ENCODE measurements around the gene PPP1R12C. TPM values are rescaled to one million over a fixed set of nuclear protein-coding genes. Genes with fewer than 3 reads are reported as not detected.
A peak's percentile ranks its signal among the peaks of the same experiment; 100 is the strongest.

PPP1R12C gene
- total RNA-seq, 1 experiment from 2014 or later: 158 TPM

- no peaks in the 10 kb centered on the region for H3K27me3 ChIP-seq (ENCODE audit: control insufficient read depth, insufficient read depth, low read length)
- H3K9me3 ChIP-seq (ENCODE audit: control insufficient read depth, insufficient read depth, low read depth, low read length): no peaks in the 10 kb centered on the region
- ChIA-PET CTCF (interaction anchor here (0.6 to 0.8 kb wide), 2 partner anchors 82 to 130 kb away, joined by 3 read pairs; no protein-coding TSS in a partner anchor), POLR2A (interaction anchor here (0.7 kb wide), 2 partner anchors 17 to 138 kb away, joined by 3 to 7 read pairs; no protein-coding TSS in a partner anchor)
- no peaks in the 10 kb centered on the region for H3K36me3 ChIP-seq (ENCODE audit: control insufficient read depth, insufficient read depth, low read length)
- peaks cover 27% of the 10 kb centered on the region for H3K4me1 ChIP-seq (ENCODE audit: control insufficient read depth, insufficient read depth, low read length)
- no peak for TF ChIP-seq POLR2AphosphoS5 (IDR thresholded peaks at IDR 0.05; ENCODE audit: low read depth, low read length)
- TF ChIP-seq TCF7L2 (IDR thresholded peaks at IDR 0.05; ENCODE audit: low read depth, low read length): no peak
- TF ChIP-seq, protein P1, sequence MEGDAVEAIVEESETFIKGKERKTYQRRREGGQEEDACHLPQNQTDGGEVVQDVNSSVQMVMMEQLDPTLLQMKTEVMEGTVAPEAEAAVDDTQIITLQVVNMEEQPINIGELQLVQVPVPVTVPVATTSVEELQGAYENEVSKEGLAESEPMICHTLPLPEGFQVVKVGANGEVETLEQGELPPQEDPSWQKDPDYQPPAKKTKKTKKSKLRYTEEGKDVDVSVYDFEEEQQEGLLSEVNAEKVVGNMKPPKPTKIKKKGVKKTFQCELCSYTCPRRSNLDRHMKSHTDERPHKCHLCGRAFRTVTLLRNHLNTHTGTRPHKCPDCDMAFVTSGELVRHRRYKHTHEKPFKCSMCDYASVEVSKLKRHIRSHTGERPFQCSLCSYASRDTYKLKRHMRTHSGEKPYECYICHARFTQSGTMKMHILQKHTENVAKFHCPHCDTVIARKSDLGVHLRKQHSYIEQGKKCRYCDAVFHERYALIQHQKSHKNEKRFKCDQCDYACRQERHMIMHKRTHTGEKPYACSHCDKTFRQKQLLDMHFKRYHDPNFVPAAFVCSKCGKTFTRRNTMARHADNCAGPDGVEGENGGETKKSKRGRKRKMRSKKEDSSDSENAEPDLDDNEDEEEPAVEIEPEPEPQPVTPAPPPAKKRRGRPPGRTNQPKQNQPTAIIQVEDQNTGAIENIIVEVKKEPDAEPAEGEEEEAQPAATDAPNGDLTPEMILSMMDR (IDR thresholded peaks at IDR 0.05): no peak
- TF ChIP-seq SIN3A (IDR thresholded peaks at IDR 0.05; ENCODE audit: borderline replicate concordance, insufficient read depth, low read depth, low read length): no peak
- TF ChIP-seq, protein P2, sequence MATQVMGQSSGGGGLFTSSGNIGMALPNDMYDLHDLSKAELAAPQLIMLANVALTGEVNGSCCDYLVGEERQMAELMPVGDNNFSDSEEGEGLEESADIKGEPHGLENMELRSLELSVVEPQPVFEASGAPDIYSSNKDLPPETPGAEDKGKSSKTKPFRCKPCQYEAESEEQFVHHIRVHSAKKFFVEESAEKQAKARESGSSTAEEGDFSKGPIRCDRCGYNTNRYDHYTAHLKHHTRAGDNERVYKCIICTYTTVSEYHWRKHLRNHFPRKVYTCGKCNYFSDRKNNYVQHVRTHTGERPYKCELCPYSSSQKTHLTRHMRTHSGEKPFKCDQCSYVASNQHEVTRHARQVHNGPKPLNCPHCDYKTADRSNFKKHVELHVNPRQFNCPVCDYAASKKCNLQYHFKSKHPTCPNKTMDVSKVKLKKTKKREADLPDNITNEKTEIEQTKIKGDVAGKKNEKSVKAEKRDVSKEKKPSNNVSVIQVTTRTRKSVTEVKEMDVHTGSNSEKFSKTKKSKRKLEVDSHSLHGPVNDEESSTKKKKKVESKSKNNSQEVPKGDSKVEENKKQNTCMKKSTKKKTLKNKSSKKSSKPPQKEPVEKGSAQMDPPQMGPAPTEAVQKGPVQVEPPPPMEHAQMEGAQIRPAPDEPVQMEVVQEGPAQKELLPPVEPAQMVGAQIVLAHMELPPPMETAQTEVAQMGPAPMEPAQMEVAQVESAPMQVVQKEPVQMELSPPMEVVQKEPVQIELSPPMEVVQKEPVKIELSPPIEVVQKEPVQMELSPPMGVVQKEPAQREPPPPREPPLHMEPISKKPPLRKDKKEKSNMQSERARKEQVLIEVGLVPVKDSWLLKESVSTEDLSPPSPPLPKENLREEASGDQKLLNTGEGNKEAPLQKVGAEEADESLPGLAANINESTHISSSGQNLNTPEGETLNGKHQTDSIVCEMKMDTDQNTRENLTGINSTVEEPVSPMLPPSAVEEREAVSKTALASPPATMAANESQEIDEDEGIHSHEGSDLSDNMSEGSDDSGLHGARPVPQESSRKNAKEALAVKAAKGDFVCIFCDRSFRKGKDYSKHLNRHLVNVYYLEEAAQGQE (IDR thresholded peaks at IDR 0.05; ENCODE audit: insufficient read depth in 1 of 2, low read depth in 2 of 2, low read length in 1 of 2): no peak
- in situ Hi-C loops (cut with HindIII; ENCODE audit: low pct_unique_long_range_greater_than_20kb, low sequenced_read_pairs) (no loop called here), intact Hi-C loops (cut with micrococcal nuclease; ENCODE audit: unreplicated experiment) (no loop called here)
- no TSS peak for BruUV-seq (replicated peaks)
- H3K4me3 ChIP-seq (ENCODE audit: low read depth in 2 of 2, low read length in 2 of 2): no peak overlapping the region
- no peak for DNase-seq (ENCODE audit: low read depth, low spot score)
- ATAC-seq: peak; percentile 5; the same call in 1 of the 2 replicates
- H3K27ac ChIP-seq (ENCODE audit: low read length): no peak overlapping the region
Measured at GRCh38 chr19:55070466-55071128, 46.8 kb downstream of the PPP1R12C start.

- POLR2A ChIA-PET: interaction anchor here (0.6 kb wide), 1 partner anchor 72 kb away, joined by 7 read pairs; no protein-coding TSS in a partner anchor
- intact Hi-C loops (cut with micrococcal nuclease; ENCODE audit: unreplicated experiment): no loop called here
Measured at GRCh38 chr19:55069865-55070197, 47.6 kb downstream of the PPP1R12C start.

More at GRCh38 chr19:55069865-55070197, 47.6 kb downstream of the PPP1R12C start:
- TF ChIP-seq TCF7L2 (IDR thresholded peaks at IDR 0.05; ENCODE audit: low read depth, low read length) (no peak), SIN3A (IDR thresholded peaks at IDR 0.05; ENCODE audit: borderline replicate concordance, insufficient read depth, low read depth, low read length) (no peak), POLR2AphosphoS5 (IDR thresholded peaks at IDR 0.05; ENCODE audit: low read depth, low read length) (no peak)
- TF ChIP-seq, protein P1 (IDR thresholded peaks at IDR 0.05): no peak
- TF ChIP-seq, protein P2 (IDR thresholded peaks at IDR 0.05; ENCODE audit: insufficient read depth in 1 of 2, low read depth in 2 of 2, low read length in 1 of 2): no peak
- Histone ChIP-seq H3K9me3 (ENCODE audit: control insufficient read depth, insufficient read depth, low read depth, low read length) (no peaks in the 10 kb centered on the region), H3K27ac (ENCODE audit: low read length) (peak overlapping the region; percentile 32), H3K4me1 (ENCODE audit: control insufficient read depth, insufficient read depth, low read length) (peaks cover 27% of the 10 kb centered on the region), H3K27me3 (ENCODE audit: control insufficient read depth, insufficient read depth, low read length) (no peaks in the 10 kb centered on the region), H3K36me3 (ENCODE audit: control insufficient read depth, insufficient read depth, low read length) (no peaks in the 10 kb centered on the region), H3K4me3 (ENCODE audit: low read depth in 2 of 2, low read length in 2 of 2) (peak overlapping the region in 1 of 2 experiments; percentile 84; a peak in 3 of 4 replicates)
- ATAC-seq (no peak), DNase-seq (ENCODE audit: low read depth, low spot score) (no peak)
- in situ Hi-C loops (cut with HindIII; ENCODE audit: low pct_unique_long_range_greater_than_20kb, low sequenced_read_pairs): no loop called here
- no TSS peak for BruUV-seq (replicated peaks)
- CTCF ChIA-PET: interaction anchor here (0.6 kb wide), 1 partner anchor 397 kb away, joined by 7 read pairs; no protein-coding TSS in a partner anchor
